HG03060 (cell line): ENCODE data around the gene LMO1.

Experiments
- ATAC-seq: cut with Tn5 transposase; IDR thresholded peaks from one replicate; pipeline ENCODE4 v1.9.1; 2021; ENCODE audit warnings: low read depth, moderate number of reproducible peaks; ENCODE audit not compliant: unreplicated experiment

The LMO1 gene

DNA sequence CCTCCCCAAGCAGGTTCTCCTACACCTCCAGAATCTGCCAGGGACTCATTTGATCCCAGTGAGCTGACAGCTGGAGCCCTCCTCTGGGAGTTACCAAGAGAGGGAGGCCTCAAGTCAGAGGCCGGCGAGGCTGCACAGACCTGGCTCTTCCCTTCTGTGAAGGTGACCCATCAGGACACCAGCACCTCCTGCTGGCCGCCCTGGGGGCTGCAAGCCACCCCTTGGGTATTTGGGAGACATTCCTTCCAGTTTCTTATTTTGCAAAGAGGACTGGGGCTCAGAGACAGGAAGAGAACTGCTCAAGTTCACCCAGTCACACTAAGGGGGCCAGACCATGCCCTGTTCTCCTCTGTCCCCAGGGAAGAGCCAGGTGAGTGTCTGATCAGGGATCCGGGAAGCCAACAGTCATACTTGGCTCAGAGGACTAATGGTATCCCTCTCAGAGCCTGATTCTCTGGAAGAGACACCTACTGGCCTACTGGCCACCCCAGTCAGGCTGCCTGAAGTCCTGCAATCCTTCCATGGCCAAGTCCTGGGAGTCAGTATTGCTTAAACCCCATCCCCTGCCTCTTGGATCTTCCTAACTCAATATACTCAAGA is 54.4 kb downstream of the LMO1 start:
- ATAC-seq, result no peak

DNA sequence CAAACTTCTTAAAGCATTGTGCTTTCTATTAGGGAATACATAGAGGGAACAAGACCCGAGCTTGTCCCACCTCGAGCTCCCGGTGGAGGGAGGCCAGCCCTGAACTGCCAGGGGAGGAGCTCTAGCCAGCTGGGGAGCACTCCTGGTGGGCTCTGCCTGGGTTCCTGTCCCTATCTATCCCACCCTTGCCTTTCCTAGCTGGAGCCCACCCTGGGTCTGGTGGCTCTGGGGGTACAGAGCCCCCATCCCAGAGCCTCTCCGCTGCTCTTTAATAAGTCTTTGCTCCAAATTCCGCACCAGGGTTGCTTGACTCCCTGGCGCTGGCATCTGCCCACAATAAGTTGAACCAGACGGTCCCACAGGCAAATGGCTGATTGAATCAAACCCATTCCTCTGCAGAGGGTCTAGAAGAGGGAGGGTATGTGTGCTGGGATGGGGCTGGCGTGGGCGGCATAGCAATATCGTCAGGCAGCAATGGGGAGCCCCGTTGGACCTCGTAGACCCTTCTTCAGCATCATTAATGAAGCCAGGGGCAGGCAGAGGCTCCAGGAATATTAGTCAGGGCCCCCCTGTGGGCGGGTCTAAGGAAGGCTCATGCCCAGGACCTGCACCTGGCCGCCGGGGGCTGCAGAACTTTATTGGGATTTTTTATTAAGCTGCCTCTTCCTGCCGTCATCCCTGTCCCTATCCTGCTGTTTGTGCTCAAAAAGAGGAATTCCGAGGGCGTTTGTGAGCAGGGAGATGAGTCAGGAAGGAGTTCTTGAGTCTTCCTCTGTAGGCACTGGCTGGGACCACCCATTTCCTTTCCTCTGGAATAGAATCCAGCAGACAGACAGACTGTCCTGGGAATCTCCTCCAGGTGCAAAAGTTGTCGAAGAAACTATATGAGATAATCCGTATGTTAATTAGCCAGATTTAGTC is 56.3 kb downstream of the LMO1 start:
- no peak for ATAC-seq

- ATAC-seq, result no peak
These were observed 57.2 kb downstream of the LMO1 start for GRCh38 chr11:8206251-8207079.

GRCh38 chr11:8205566-8205965 is 58.1 kb downstream of the LMO1 start:
- ATAC-seq, result no peak

DNA sequence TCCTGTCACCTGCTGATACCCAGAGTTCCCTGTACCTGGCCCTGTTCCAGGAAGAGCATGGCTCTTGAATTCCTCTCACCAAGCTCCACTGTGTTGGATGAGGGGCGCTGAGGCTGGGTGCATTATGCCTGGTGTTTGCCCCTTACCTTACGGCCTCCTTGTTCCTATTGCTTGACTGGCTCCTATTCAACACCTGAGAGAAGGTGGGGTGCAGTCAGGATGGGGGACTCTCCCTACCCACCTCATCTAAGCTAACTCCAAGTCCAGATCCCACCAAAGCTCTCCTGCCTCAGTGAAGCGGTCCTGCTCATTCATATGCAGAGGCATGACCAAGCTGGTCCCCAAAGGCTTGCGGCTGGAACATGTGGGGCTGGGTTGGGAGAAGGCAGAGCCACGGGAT is 59.1 kb downstream of the LMO1 start:
- ATAC-seq, result no peak

GRCh38 chr11:8204025-8204424 is 59.7 kb downstream of the LMO1 start:
- no peak for ATAC-seq

DNA sequence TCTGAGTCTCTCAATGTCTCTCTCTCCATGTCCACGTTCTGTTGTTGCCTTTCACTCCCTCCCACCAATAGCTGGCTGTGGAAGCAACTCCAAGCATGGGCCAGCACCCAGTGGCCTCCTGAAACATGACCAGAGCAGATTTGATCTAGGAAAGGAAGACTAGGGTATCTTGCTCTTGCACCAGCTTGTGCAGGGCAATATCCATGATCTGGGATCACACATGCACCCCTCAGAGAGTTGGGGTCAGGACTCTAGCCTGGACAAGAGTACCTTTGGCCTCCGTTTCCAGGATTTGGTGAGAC is 60.3 kb downstream of the LMO1 start:
- no peak for ATAC-seq

GRCh38 chr11:8202516-8203413 is 60.9 kb downstream of the LMO1 start:
- no peak for ATAC-seq

DNA sequence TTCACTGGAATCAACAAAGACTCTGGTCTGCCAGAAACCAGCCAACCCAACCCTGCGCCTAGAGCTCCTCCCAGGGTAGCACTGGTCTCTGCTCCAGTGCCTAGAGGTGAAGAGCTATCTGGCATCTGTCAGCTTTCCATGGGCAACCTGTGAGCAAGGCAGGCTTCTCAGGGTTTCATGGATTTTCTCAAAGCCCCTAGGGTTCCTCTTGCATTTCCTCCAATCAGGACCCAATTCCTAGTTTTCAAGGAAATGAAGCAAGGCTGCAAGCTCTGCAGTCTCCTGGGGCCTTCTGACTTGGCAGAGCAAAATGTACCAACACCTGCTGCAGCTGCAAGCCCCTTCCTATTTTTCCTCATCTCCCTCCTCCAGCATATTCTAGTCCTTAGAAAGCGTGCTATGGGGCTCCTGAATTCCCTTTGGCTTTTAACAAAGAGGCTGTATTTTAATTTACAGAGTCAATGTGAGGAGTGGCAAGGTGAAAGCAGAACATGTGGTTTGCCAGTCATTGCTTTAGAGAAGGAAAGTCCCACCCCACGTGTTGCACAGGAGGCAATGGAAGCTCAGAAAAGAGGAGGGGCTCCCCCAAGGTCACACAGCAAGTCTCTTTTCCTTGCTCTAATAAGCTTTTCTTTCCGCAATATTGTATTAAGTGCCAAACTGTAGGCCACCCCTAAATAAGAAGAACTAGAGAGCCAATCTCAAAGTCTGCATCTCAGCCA is 61.9 kb downstream of the LMO1 start:
- peak; percentile 57 for ATAC-seq

DNA sequence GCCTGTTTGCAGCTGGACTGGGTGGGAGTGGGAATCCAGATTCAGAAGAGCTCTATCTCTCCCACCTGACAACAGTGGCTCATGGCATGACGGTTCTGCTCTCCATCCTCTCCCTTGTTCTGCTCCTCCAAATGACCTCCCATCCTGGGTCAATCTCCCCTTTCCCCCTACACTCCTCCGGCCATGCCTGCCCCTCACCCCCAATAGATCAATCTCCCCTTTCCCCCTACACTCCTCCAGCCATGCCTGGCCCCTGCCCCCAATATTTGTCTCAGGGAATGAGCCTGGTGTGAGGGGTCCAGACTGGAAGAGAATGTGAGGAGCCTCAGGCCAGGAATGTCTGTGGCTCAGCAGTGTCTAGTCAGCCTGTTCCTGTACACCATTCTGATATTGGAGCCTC is 64.0 kb downstream of the LMO1 start:
- ATAC-seq, result no peak

- ATAC-seq, result no peak
These were observed 66.9 kb downstream of the LMO1 start for GRCh38 chr11:8196749-8197148.

GRCh38 chr11:8194956-8195355 is 68.7 kb downstream of the LMO1 start:
- no peak for ATAC-seq

DNA sequence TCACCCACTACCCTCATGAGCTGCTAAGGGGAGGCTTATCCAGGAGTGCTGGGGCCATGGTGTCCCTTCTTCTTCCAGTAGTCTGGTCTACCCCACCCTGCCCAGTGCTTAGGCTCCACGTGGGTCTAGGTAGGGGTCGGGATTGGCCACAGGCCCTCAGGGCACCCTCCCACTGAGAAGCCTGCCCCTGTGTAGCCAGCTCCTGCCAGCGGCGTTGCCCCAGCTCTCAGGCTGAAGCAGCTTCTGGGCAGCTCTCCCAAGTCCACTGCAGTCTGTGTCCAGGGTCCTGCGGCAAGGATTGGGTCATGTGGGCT is 70.8 kb downstream of the LMO1 start:
- ATAC-seq, result no peak

- ATAC-seq, result no peak
These were observed 71.4 kb downstream of the LMO1 start for GRCh38 chr11:8192016-8192895.

DNA sequence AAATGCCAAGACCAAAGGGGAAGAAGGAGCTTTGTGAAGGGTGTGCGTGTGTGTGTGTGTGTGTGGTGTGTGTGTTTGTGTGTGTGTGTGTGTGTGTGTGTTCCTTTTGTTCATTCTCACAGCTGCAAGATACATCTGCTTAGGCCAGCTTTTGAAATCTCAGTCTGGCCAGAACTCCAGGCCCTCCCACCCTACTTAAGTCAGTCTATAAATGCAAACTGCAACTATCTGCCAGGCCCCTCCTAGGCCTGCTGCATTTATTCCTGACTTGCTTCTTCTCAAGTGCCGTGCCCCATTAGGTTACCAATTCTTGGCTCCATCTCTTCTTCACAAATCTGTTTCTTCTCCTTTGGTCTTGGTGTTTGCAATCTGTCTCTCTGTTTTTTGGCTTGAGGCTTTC is 73.2 kb downstream of the LMO1 start:
- no peak for ATAC-seq

DNA sequence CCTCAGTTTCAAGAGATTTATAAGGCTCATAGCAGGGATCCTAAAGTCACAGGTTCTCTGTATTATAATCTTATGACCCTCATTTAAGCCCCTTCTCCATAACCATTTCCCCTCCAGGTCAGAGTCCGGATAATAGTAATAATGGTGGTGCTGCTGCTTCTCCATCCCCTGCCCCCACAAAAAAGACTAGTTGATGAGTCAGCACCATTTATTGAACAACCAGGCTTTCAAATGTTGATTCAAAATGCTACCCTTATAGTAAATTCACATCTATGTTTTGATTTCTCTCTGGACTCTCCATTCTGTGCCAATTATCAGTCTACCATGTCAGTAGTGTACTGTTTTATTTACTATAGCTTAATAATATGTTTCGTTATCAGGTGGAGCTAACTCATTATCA is 77.2 kb downstream of the LMO1 start:
- no peak for ATAC-seq

GRCh38 chr11:8183111-8183510 is 80.6 kb downstream of the LMO1 start:
- no peak for ATAC-seq

DNA sequence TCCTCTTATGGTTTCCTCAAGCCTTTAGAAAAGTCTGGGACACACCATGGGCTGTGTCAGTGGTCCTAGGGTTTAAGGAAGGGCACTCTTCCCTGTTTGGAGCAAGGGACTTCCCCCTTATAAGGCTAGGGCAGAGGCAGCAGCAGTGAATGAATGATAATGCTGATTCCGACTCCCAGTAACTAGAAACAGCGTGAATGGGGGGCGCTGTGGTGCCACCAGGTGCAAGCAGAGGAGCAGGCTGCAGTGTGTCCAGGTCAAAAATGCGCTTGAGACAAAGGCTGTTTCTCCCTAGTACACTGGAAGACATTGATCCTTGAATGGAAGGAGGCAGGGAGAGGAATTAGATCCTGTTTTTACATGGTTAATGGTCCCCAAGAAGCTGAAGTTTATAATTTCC is 83.2 kb downstream of the LMO1 start:
- ATAC-seq, result no peak

DNA sequence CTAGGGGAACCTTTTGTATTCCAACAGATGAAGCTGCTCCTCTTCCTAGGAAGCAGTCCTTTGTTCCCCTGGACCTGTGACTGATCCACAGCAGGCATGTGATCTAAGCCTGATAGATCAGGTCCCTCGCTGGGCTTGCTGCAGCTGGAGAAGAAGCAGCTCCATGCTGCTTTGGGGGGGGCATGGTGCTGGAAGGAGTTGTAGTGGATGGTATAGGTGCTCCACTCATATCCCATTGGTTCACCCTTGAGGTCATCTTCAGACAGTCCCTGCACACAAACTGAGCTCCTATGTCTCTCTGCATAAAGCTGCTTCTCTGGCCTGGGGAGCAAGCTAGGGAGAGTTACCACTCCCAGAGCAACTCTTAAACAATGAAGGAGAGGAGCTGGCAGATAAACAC is 85.4 kb downstream of the LMO1 start:
- no peak for ATAC-seq
